HL-60/S4 treated with retinoic acid at 250 ng/mL for 4 days and 3 days (cell line): ENCODE data around the gene TRIM16.
"Not testable (repeated sequence)": the region's sequence is repeated elsewhere in the genome, so short reads cannot be mapped to it uniquely, and the experiment has no call there.

Experiments
- in situ Hi-C: fragments of 300-500 bp; cut with MboI; formaldehyde crosslinking; loops from 2 replicates; pipeline ENCODE4 v1.7.0; 2022; ENCODE audit warnings: low sequenced_read_pairs

TRIM16 gene

GRCh38 chr17:15683824-15684478 lies at the start of gene TRIM16:
TRIM16 (minus strand) TSS chr17:15684311; CDS start chr17:15651609, 32,702 bp downstream.
- in situ Hi-C loops = not testable (repeated sequence)

- in situ Hi-C loops = not testable (repeated sequence)
These were observed 49.2 kb upstream of the TRIM16 start for GRCh38 chr17:15733174-15733789.

- in situ Hi-C loops = not testable (repeated sequence)
These were observed 47.8 kb upstream of the TRIM16 start, which contains the start of gene TBC1D26 for GRCh38 chr17:15731900-15732299. TBC1D26 (plus strand) TSS chr17:15732283; CDS start chr17:15735349, 3,066 bp downstream.

- in situ Hi-C loops = not testable (repeated sequence)
These were observed 46.4 kb upstream of the TRIM16 start for GRCh38 chr17:15730535-15730934.

GRCh38 chr17:15716601-15717563 lies 32.8 kb upstream of the TRIM16 start:
- in situ Hi-C loops = not testable (repeated sequence)

GRCh38 chr17:15708879-15709278 lies 24.8 kb upstream of the TRIM16 start:
- in situ Hi-C loops = not testable (repeated sequence)

GRCh38 chr17:15704813-15705212 lies 20.7 kb upstream of the TRIM16 start:
- in situ Hi-C loops = not testable (repeated sequence)

- in situ Hi-C loops = not testable (repeated sequence)
These were observed 20.1 kb upstream of the TRIM16 start for GRCh38 chr17:15704239-15704638.

GRCh38 chr17:15699937-15700336 lies 15.8 kb upstream of the TRIM16 start:
- in situ Hi-C loops = not testable (repeated sequence)

GRCh38 chr17:15699413-15699924 lies 15.4 kb upstream of the TRIM16 start, which contains the start of gene ZNF286A:
ZNF286A (plus strand) TSS chr17:15699752; CDS start chr17:15700330, 578 bp downstream.
- in situ Hi-C loops = not testable (repeated sequence)

- in situ Hi-C loops = not testable (repeated sequence)
These were observed 14.9 kb upstream of the TRIM16 start for GRCh38 chr17:15698967-15699366.

- in situ Hi-C loops = not testable (repeated sequence)
These were observed 3.4 kb upstream of the TRIM16 start for GRCh38 chr17:15687494-15687893.

GRCh38 chr17:15683135-15683534 lies 976 bp downstream of the TRIM16 start:
- in situ Hi-C loops = not testable (repeated sequence)

GRCh38 chr17:15675991-15676390 lies 8.1 kb downstream of the TRIM16 start:
- in situ Hi-C loops = not testable (repeated sequence)

- in situ Hi-C loops = not testable (repeated sequence)
These were observed 9.5 kb downstream of the TRIM16 start for GRCh38 chr17:15674640-15675039.

- in situ Hi-C loops = not testable (repeated sequence)
These were observed 14.6 kb downstream of the TRIM16 start for GRCh38 chr17:15669526-15669925.

- in situ Hi-C loops = no loop called here
These were observed 20.4 kb downstream of the TRIM16 start for GRCh38 chr17:15663691-15664090.

- in situ Hi-C loops = no loop called here
These were observed 20.9 kb downstream of the TRIM16 start for GRCh38 chr17:15663176-15663575.

- in situ Hi-C loops = no loop called here
These were observed 21.4 kb downstream of the TRIM16 start for GRCh38 chr17:15662681-15663080.

- in situ Hi-C loops = no loop called here
These were observed 24.0 kb downstream of the TRIM16 start for GRCh38 chr17:15660077-15660476.

GRCh38 chr17:15659663-15660062 lies 24.4 kb downstream of the TRIM16 start:
- in situ Hi-C loops = no loop called here
